Measurements from ENCODE around the gene RAN. TPM values are rescaled to one million over a fixed set of nuclear protein-coding genes. Genes with fewer than 3 reads are reported as not detected.
A peak's percentile ranks its signal among the peaks of the same experiment; 100 is the strongest.
"Not testable (repeated sequence)": the region's sequence is repeated elsewhere in the genome, so short reads cannot be mapped to it uniquely, and the experiment has no call there.

Gene RAN
- polyA plus RNA-seq, 12 donors: 202 to 513 (median 377) TPM; not detected in 1

DNA sequence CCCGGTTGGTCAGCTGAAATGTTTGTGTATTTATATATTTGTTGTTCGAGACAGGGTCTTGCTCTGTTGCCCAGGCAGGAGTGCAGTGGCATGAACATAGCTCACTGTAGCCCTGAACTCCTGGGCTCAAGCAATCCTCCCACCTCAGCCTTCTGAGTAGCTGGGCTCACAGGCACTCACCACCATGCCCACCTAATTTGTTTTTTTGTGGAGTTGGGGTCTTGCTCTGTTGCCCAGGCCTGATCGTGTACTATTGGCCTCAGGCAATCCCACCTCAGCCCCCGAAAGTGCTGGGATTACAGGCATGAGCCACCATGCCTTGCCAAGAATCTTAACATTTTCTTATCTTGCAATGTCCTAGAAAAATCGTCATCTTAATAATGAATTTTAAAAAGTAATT is 3.3 kb downstream of the RAN start:
- DNase-seq: no peak

DNA sequence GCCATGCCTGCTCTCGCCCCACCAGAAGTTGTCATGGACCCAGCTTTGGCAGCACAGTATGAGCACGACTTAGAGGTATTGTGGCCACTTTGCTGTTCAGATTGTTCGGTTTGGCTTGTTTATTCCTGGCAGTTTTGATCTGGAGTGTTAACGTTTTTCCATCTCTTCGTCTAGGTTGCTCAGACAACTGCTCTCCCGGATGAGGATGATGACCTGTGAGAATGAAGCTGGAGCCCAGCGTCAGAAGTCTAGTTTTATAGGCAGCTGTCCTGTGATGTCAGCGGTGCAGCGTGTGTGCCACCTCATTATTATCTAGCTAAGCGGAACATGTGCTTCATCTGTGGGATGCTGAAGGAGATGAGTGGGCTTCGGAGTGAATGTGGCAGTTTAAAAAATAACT is 3.8 kb downstream of the RAN start:
- DNase-seq: not testable (repeated sequence)

DNA sequence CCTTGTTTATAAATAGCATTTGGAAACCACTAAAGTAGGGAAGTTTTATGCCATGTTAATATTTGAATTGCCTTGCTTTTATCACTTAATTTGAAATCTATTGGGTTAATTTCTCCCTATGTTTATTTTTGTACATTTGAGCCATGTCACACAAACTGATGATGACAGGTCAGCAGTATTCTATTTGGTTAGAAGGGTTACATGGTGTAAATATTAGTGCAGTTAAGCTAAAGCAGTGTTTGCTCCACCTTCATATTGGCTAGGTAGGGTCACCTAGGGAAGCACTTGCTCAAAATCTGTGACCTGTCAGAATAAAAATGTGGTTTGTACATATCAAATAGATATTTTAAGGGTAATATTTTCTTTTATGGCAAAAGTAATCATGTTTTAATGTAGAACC is 4.4 kb downstream of the RAN start:
- DNase-seq: no peak

- no peak for DNase-seq
Observed at GRCh38 chr12:130876758-130877157, 4.9 kb downstream of the RAN start.

GRCh38 chr12:130877333-130877732 is 5.5 kb downstream of the RAN start:
- DNase-seq: no peak

- no peak for DNase-seq
Observed at GRCh38 chr12:130878193-130879185, 6.6 kb downstream of the RAN start.

DNA sequence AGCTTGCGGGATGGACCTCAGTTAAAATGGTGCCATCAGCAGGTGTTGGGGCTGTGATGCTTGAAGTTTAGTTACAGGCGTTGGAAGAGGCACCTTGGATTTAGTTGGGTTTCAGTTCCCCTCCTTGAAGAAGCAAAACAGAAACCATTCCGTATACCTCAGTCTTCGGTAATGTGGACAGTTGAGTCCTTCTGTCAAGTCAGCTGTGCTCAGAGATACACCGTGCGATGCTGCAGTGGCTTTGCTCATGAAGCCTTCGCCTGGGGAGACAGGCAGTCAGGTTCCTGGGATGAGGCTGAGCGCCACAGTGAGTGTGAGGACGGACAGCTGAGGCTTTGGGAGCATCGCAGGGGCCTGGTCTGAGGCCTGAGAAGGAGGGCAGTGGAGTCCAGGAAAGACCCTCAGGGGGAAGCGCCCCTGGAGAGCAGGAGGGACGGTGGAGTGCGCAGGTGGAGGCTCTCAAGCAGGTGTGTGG is 7.4 kb downstream of the RAN start:
- no peak for DNase-seq

- no peak for DNase-seq
Observed at GRCh38 chr12:130879781-130880389, 8.0 kb downstream of the RAN start.

- DNase-seq: no peak
Observed at GRCh38 chr12:130880411-130880885, 8.6 kb downstream of the RAN start.

DNA sequence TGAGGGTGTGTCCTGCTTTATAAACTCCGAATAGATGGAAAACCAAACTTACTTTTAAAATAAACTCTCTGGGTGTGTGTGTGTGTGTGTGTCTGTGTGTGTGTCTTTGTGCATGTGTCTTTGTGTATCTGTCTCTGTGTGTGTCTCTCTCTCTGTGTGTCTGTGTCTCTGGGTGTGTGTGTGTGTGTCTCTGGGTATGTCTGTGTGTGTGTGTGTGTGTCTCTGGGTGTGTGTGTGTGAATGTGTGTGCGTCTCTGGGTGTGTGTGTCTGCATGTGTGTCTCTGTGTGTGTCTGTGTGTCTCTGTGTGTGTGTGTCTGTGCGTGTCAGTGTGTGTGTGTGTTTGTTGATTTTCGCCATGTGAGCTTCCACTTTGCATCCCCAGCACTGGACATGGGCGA is 9.2 kb downstream of the RAN start:
- no peak for DNase-seq

GRCh38 chr12:130881548-130881947 is 9.7 kb downstream of the RAN start:
- no peak for DNase-seq

- DNase-seq: not testable (repeated sequence)
Observed at GRCh38 chr12:130887190-130887589, 15.3 kb downstream of the RAN start.

GRCh38 chr12:130904064-130904463 is 32.2 kb downstream of the RAN start:
- no peak for DNase-seq

DNA sequence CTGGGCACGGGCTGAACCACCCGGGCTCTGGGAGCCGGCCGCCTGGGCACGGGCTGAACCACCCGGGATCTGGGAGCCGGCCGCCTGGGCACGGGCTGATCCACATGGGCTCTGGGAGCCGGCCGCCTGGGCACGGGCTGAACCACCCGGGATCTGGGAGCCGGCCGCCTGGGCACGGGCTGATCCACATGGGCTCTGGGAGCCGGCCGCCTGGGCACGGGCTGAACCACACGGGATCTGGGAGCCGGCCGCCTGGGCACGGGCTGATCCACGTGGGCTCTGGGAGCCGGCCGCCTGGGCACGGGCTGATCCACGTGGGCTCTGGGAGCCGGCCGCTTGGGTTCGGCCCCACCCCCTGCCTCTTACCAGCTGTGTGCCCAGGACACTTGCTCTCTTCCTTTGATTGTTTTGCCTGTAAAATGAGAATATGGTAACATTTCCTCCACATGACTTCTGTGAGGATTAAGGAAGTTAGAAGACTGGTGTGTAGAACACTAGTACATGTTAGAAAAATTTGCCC is 33.1 kb downstream of the RAN start:
- DNase-seq: not testable (repeated sequence)

DNA sequence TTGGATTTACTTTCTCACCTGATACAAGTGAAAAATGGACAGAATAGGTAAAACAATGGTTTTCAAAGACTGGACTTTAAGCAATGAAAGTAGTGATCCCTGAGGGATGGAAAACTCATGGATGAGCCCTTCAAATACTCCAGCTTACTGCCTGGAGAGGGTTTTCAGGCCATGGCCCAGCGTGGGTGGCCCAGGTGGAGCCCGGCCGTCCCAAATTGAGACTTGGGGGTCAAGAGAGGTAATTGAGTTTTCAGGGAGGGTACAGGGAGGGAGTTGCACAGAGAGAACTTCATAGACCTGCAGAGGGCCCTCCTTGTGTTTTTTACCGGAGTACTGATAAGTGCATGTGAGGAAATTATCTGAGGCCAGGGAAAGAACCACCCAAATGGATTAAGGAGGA is 37.2 kb downstream of the RAN start:
- no peak for DNase-seq

GRCh38 chr12:130911193-130911592 is 39.3 kb downstream of the RAN start:
- DNase-seq: no peak

DNA sequence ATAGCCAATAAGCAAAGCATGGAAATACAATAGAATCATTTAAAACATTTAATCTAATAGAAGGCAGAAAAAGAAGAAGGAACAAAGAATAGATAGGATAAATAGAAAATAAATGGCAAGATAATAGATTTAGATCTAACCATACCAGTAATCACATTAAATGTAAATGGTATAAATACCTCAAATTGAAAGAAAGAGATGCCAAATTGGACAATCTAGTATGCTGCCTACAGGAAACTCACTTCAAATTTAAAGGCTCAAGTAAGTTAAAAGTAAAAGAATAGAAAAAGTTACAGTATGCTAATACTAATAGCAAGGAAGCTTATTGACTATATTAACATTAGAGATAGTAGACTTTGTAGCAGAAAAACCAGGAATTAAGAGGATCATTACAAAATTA is 40.1 kb downstream of the RAN start:
- DNase-seq: no peak

DNA sequence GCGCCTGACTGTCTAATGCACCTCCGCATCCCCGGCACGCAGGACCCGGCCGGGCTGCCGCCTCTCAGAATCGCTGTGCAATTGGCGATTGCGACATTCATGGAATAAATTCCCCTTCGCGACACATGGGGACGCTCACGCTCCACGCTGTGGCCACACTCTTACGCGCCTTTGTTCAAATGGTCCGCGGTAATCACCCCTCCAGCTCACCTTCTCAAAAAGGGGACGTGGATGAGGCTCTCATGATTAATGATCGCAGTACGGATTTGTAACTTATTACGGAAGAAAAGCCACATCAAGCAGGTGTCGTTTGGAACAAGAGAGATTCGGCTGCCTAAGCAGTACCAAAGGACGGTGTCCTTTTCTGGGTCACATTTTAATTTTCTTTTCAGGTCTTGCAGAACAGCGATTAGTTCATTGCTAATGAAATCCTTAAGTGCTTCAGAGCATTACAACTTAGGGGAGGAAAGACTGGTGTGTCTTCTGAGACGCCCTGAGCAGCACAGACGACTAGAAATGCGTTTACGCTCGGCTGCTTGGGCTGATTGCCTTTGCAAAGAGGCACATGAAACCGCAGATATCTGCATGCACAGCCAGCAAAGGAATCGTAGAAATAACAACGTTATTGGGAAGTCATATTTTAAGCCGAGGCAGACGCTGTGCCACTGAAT is 44.5 kb downstream of the RAN start:
- peak; percentile 80 for DNase-seq

DNA sequence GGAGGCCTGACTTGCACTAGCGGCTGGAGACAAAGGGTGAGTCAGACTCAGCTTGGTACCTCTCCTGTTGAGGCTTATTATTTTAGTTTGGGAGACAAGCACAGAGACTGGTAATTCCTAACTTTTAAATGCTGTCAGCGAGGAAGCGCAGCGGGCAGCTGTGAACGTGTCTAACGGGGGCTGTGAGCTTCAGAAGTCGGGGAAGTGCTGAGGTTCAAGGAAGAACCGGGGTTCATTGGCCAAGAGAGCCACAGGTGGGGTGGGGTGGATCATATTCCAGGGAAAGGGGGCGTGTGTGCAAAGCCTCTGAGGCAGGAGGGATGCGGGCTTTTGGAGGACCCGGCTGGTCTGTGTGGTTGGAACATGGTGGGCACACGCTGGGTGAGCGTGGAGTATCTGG is 45.7 kb downstream of the RAN start:
- no peak for DNase-seq

DNA sequence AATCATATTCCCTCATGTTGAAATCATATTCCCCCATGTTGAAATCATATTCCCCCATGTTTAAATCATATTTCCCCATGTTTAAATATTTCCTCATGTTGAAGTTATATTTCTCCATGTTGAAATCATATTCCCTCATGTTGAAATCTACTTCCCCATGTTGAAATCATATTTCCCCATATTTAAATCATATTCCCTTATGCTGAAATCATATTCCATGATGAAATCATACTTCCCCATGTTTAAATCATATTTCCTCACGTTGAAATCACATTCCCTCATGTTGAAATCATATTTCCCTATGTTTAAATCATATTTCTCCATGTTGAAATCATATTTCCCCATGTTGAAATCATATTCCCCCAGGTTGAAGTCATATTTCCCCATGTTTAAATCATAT is 47.2 kb downstream of the RAN start:
- DNase-seq: no peak

DNA sequence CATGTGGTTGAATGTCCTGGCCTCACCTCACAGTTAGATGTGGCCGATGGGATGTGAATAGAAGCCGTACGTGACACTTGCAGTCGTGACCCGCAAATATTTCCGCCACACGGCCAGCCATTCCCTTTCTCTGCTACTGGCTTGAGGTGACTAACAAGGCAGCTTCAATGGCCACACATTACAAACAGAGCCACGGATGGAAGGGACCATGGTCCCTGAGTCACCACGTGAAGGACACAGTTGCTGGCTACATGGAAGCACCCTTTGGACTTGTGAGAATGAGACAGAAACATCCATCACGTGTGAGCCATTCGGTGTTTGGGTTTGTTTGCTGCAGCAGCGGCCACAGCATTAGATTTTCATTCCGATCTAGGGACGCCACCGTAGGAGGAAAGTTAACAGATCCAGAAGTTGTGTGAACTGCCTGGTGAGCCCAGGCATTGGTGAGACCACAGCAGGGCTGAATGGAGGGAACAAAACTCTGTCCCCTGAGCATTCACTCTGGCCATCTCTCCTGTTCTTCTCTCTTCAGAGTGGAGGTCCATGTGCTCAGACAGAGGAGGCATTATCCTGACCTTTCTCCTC is 48.3 kb downstream of the RAN start:
- DNase-seq: no peak
